Astrocyte (in vitro differentiated cells and primary cell): ENCODE measurements around the gene FBXL4. TPM values are rescaled to one million over a fixed set of nuclear protein-coding genes. Genes with fewer than 3 reads are reported as not detected.
A peak's percentile ranks its signal among the peaks of the same experiment; 100 is the strongest.

Experiments
- DNase-seq: peaks from one replicate; pipeline ENCODE4 v3.0.0-alpha.2; 2010; ENCODE audit warnings: low read depth
- FAIRE-seq: peaks from 2 replicates; lab custom pipeline; 2011; peaks lifted over from hg19 to GRCh38; lab: Jason Lieb, UNC
- H2AFZ ChIP-seq: 2 replicates; pipeline ENCODE4 v1.6.0; 2012; ENCODE audit warnings: low read depth, low read length, inconsistent platforms
- H3K27ac ChIP-seq: 2 replicates; pipeline ENCODE4 v1.5.1; 2011; ENCODE audit warnings: low read depth, low read length, inconsistent platforms
- H3K27me3 ChIP-seq: 2 replicates; pipeline ENCODE4 v1.6.0; 2011; ENCODE audit warnings: low read length, inconsistent platforms; ENCODE audit not compliant: insufficient read depth
- H3K36me3 ChIP-seq: 2 replicates; pipeline ENCODE4 v1.5.1; 2011; ENCODE audit warnings: low read length, inconsistent platforms; ENCODE audit not compliant: insufficient read depth
- H3K4me1 ChIP-seq: 2 replicates; pipeline ENCODE4 v1.5.1; 2011; ENCODE audit warnings: low read length, inconsistent platforms; ENCODE audit not compliant: insufficient read depth
- H3K4me2 ChIP-seq: 2 replicates; pipeline ENCODE4 v1.6.0; 2012; ENCODE audit warnings: low read length, inconsistent platforms
- H3K4me3 ChIP-seq: 2 replicates; pipeline ENCODE4 v1.5.1; 2011; ENCODE audit warnings: low read depth, mild to moderate bottlenecking, low read length, inconsistent platforms; ENCODE audit not compliant: insufficient read depth
- H3K79me2 ChIP-seq: 2 replicates; pipeline ENCODE4 v1.6.0; 2012; ENCODE audit warnings: mild to moderate bottlenecking, low read length, inconsistent platforms; ENCODE audit not compliant: insufficient read depth
- H3K9ac ChIP-seq: 2 replicates; pipeline ENCODE4 v1.6.0; 2012; ENCODE audit warnings: mild to moderate bottlenecking, low read length, inconsistent platforms
- H3K9me3 ChIP-seq: 2 replicates; pipeline ENCODE4 v1.5.1; 2012; ENCODE audit warnings: low read depth, mild to moderate bottlenecking, low read length, inconsistent platforms; ENCODE audit not compliant: insufficient read depth
- H4K20me1 ChIP-seq: 2 replicates; pipeline ENCODE4 v1.6.0; 2012; ENCODE audit warnings: low read length, inconsistent platforms; ENCODE audit not compliant: insufficient read depth
- H3K27ac Mint-ChIP-seq: one replicate; pipeline ENCODE4 v1.8.0; 2021; ENCODE audit warnings: mild to moderate bottlenecking, mixed read lengths; ENCODE audit not compliant: unreplicated experiment
- H3K27me3 Mint-ChIP-seq: one replicate; pipeline ENCODE4 v1.8.0; 2021; ENCODE audit warnings: low read depth, mixed read lengths; ENCODE audit not compliant: unreplicated experiment
- H3K36me3 Mint-ChIP-seq: one replicate; pipeline ENCODE4 v1.8.0; 2021; ENCODE audit warnings: low read depth, mixed read lengths; ENCODE audit not compliant: unreplicated experiment
- H3K4me1 Mint-ChIP-seq: one replicate; pipeline ENCODE4 v1.8.0; 2021; ENCODE audit warnings: low read depth, mixed read lengths; ENCODE audit not compliant: unreplicated experiment
- H3K4me3 Mint-ChIP-seq: one replicate; pipeline ENCODE4 v1.8.0; 2021; ENCODE audit warnings: mild to moderate bottlenecking, moderate library complexity, mixed read lengths; ENCODE audit not compliant: unreplicated experiment
- H3K9me3 Mint-ChIP-seq: one replicate; pipeline ENCODE4 v1.8.0; 2021; ENCODE audit warnings: mild to moderate bottlenecking, mixed read lengths; ENCODE audit not compliant: unreplicated experiment
- CTCF ChIP-seq: IDR thresholded peaks from 2 replicates; pipeline ENCODE4 v1.5.1; 2011; ENCODE audit warnings: low read depth, mild to moderate bottlenecking, inconsistent platforms, low read length, moderate library complexity; ENCODE audit not compliant: insufficient read depth
- EZH2 ChIP-seq: IDR thresholded peaks from 2 replicates; pipeline ENCODE4 v1.6.1; 2012; ENCODE audit warnings: mild to moderate bottlenecking, low read length, inconsistent platforms; ENCODE audit not compliant: insufficient read depth
- total RNA-seq: library from RNA; stranded (reverse); gene quantifications from 2 replicates; pipeline ENCODE4 v1.2.1, GENCODE V29; 2021

Gene FBXL4
- total RNA-seq, 1 donor from 2014 or later: 16.1 TPM

DNA sequence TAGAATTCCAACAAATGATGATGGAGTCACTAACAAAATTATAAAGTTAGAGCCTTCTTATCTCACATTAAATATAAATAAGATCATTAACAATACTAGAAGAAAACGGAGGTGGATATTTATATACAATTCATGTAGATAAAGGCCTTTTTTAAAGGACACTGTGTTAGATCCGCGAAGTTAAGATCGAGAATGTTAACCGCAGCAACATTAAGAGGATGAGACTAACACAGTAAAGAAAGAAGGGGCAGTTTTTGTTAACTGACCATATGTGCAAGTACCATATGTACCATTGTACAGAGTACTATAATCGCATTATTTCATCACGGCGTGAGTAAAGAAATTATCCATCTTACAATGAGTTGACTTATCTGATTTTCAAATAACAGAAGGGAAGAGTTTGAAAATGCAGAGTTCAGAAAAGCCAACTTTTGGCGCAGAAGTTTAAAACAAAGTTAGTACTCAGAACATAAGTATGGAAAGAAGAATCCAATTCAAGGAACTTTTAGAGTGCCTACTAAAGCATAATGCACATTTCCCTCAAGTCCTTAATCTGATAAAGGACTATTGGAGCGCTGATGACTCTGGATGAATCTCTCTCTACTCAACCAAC is 1.4 kb downstream of the FBXL4 start:
- Mint-ChIP-seq H3K9me3 (peaks cover 6% of the 10 kb centered on the region), H3K27me3 (no peaks in the 10 kb centered on the region), H3K36me3 (no peaks in the 10 kb centered on the region), H3K4me3 (peak overlapping the region; percentile 94), H3K4me1 (peaks cover 22% of the 10 kb centered on the region), H3K27ac (peak overlapping the region; percentile 88)
- no peaks in the 10 kb centered on the region for H3K27me3 ChIP-seq
- TF ChIP-seq CTCF (no peak), EZH2 (no peak)
- H2AFZ ChIP-seq: peak overlapping the region; percentile 73
- H3K9me3 ChIP-seq: no peaks in the 10 kb centered on the region
- H3K27ac ChIP-seq: no peak overlapping the region
- peak overlapping the region; percentile 79 for H3K4me3 ChIP-seq
- peaks cover 4% of the 10 kb centered on the region for H4K20me1 ChIP-seq
- FAIRE-seq: peak; percentile 79
- no peaks in the 10 kb centered on the region for H3K36me3 ChIP-seq
- DNase-seq: no peak
- peak overlapping the region; percentile 88 for H3K9ac ChIP-seq
- H3K79me2 ChIP-seq: peaks cover 59% of the 10 kb centered on the region
- H3K4me2 ChIP-seq: peak overlapping the region; percentile 87
- H3K4me1 ChIP-seq: peaks cover 14% of the 10 kb centered on the region

GRCh38 chr6:98945311-98946115 is 2.2 kb downstream of the FBXL4 start:
- peaks cover 61% of the 10 kb centered on the region for H3K79me2 ChIP-seq
- H3K4me2 ChIP-seq: peak overlapping the region; percentile 87
- H3K27ac ChIP-seq: no peak overlapping the region
- peaks cover 11% of the 10 kb centered on the region for H4K20me1 ChIP-seq
- H3K27ac Mint-ChIP-seq: no peak overlapping the region
- H3K27me3 Mint-ChIP-seq: no peaks in the 10 kb centered on the region
- no peak for FAIRE-seq
- peak overlapping the region; percentile 94 for H3K4me3 Mint-ChIP-seq
- peaks cover 6% of the 10 kb centered on the region for H3K9me3 Mint-ChIP-seq
- peaks cover 28% of the 10 kb centered on the region for H3K4me1 Mint-ChIP-seq
- peaks cover 15% of the 10 kb centered on the region for H3K4me1 ChIP-seq
- no peak overlapping the region for H2AFZ ChIP-seq
- H3K4me3 ChIP-seq: no peak overlapping the region
- H3K27me3 ChIP-seq: no peaks in the 10 kb centered on the region
- H3K9me3 ChIP-seq: no peaks in the 10 kb centered on the region
- H3K9ac ChIP-seq: no peak overlapping the region
- no peaks in the 10 kb centered on the region for H3K36me3 Mint-ChIP-seq
- no peak for DNase-seq
- H3K36me3 ChIP-seq: no peaks in the 10 kb centered on the region
- no peak for TF ChIP-seq EZH2

DNA sequence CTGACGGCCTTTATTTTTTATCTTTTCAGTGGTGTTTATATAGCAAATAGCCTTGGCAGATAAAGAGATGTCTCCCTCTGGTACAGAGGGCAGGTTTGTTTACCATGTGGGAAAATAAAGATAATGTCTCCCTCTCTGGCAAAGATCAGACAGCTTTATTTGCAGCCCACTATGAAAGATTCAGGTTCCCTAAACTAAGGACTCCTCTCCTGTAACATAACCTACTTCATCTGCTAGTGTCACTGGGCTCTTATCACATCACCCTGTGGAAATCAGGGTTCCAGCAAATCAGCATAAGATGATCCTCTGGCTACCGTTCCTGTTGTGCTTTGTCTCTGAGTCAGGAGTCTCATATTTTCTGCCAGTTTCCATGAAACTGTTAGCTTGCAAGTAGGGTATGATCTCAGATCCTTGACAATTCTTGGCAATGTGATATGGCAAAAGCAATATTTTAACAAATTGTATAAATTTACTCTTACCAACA is 3.1 kb downstream of the FBXL4 start:
- H3K9ac ChIP-seq: no peak overlapping the region
- no peaks in the 10 kb centered on the region for H3K27me3 Mint-ChIP-seq
- no peaks in the 10 kb centered on the region for H3K9me3 ChIP-seq
- no peaks in the 10 kb centered on the region for H3K36me3 Mint-ChIP-seq
- H3K4me1 ChIP-seq: peaks cover 15% of the 10 kb centered on the region
- H3K27me3 ChIP-seq: no peaks in the 10 kb centered on the region
- H3K9me3 Mint-ChIP-seq: peaks cover 7% of the 10 kb centered on the region
- H3K4me3 ChIP-seq: no peak overlapping the region
- FAIRE-seq (no peak), DNase-seq (peak; percentile 56)
- no peak overlapping the region for H3K4me3 Mint-ChIP-seq
- H3K27ac Mint-ChIP-seq: peak overlapping the region; percentile 41
- peaks cover 31% of the 10 kb centered on the region for H3K4me1 Mint-ChIP-seq
- no peaks in the 10 kb centered on the region for H3K36me3 ChIP-seq
- TF ChIP-seq EZH2 (no peak), CTCF (no peak)
- no peak overlapping the region for H3K4me2 ChIP-seq
- H3K27ac ChIP-seq: no peak overlapping the region
- peaks cover 11% of the 10 kb centered on the region for H4K20me1 ChIP-seq
- H3K79me2 ChIP-seq: peaks cover 68% of the 10 kb centered on the region
- no peak overlapping the region for H2AFZ ChIP-seq
